GM12878 (cell line): ENCODE data around the gene AXDND1. TPM values are rescaled to one million over a fixed set of nuclear protein-coding genes. Genes with fewer than 3 reads are reported as not detected.

Experiments
- ATAC-seq: fragments of 200-7000 bp; cut with Tn5 transposase; 3 replicates; pipeline ENCODE4 v1.9.1; 2020; ENCODE audit warnings: mild to moderate bottlenecking, moderate library complexity
- BruUV-seq: library from RNA; stranded (reverse); fragments of 400-500 nt; replicated peaks from 2 replicates; lab custom pipeline; 2021; lab: Mats Ljungman, UMichigan
- CTCF ChIA-PET: fragments of 300-600 bp; sonication (Branson Sonifier 250); formaldehyde crosslinking; extraction: SDS; loops from one replicate; lab custom pipeline; 2021; ENCODE audit warnings: inconsistent platforms; lab: Yijun Ruan, JAX
- POLR2A ChIA-PET: fragments of 350-600 bp; formaldehyde crosslinking; extraction: SDS; loops from one replicate; lab custom pipeline; 2021; ENCODE audit warnings: inconsistent platforms; lab: Charles Lee
- RAD21 ChIA-PET: fragments of 300-600 bp; sonication (Branson Sonifier 250); formaldehyde crosslinking; loops from one replicate; lab custom pipeline; 2023; ENCODE audit warnings: antibody characterized with exemption; ENCODE audit not compliant: unreplicated experiment; lab: Charles Lee
- SMC1A ChIA-PET: fragments of 300-600 bp; sonication (Branson Sonifier 250); formaldehyde crosslinking; loops from one replicate; lab custom pipeline; 2023; ENCODE audit not compliant: unreplicated experiment, uncharacterized antibody; lab: Charles Lee
- DNase-seq: peaks from one replicate; pipeline ENCODE4 v3.0.0-alpha.2; 2011; ENCODE audit warnings: low read depth, low spot score
- FAIRE-seq: peaks from 3 replicates; lab custom pipeline; 2011; peaks lifted over from hg19 to GRCh38; lab: Jason Lieb, UNC
- H2AFZ ChIP-seq: 2 replicates; pipeline ENCODE4 v1.6.0; 2011; ENCODE audit warnings: low read depth, low read length, control low read depth; ENCODE audit not compliant: control insufficient read depth
- H3K27ac ChIP-seq: 2 replicates; pipeline ENCODE4 v1.5.1; 2011; ENCODE audit warnings: control low read depth; ENCODE audit not compliant: control insufficient read depth, insufficient read depth
- H3K27me3 ChIP-seq, 2 experiments: replicated peaks in 1 of 2; 2 replicates each; pipeline versions ENCODE4 v1.6.0 to v1.6.1; 2011; ENCODE audit warnings: low read length in 1 of 2; ENCODE audit not compliant: control insufficient read depth in 2 of 2, insufficient read depth in 2 of 2
- H3K36me3 ChIP-seq, 2 experiments: 2 replicates each; pipeline ENCODE4 v1.5.1; 2011; ENCODE audit warnings: low read length in 1 of 2; ENCODE audit not compliant: control insufficient read depth in 2 of 2, insufficient read depth in 2 of 2
- H3K4me1 ChIP-seq: 2 replicates; pipeline ENCODE4 v1.6.1; 2011; ENCODE audit warnings: mild to moderate bottlenecking, low read length, moderate library complexity, mixed read lengths; ENCODE audit not compliant: control insufficient read depth, insufficient read depth
- H3K4me2 ChIP-seq: 2 replicates; pipeline ENCODE4 v1.6.0; 2011; ENCODE audit warnings: control low read depth; ENCODE audit not compliant: control insufficient read depth, insufficient read depth
- H3K4me3 ChIP-seq: fragments of 200-600 bp; sonication (generic); 2 replicates; pipeline ENCODE4 v1.5.1; 2016
- H3K79me2 ChIP-seq: 2 replicates; pipeline ENCODE4 v1.6.0; 2011; ENCODE audit warnings: low read length; ENCODE audit not compliant: control insufficient read depth, insufficient read depth
- H3K9ac ChIP-seq: 2 replicates; pipeline ENCODE4 v1.8.0; 2011; ENCODE audit warnings: low read length, control low read depth, mixed read lengths; ENCODE audit not compliant: control insufficient read depth, insufficient read depth
- H3K9me3 ChIP-seq: replicated peaks from 3 replicates; pipeline ENCODE4 v1.5.1; 2011; ENCODE audit warnings: mild to moderate bottlenecking, low read length; ENCODE audit not compliant: control insufficient read depth, insufficient read depth
- H4K20me1 ChIP-seq: 2 replicates; pipeline ENCODE4 v1.6.0; 2011; ENCODE audit not compliant: control insufficient read depth, insufficient read depth
- DPF2 ChIP-seq: fragments of 450-650 bp; IDR thresholded peaks from 2 replicates; pipeline ENCODE4 v1.6.1; 2017; ENCODE audit warnings: mild to moderate bottlenecking
- FOXK2 ChIP-seq: fragments of 450-650 bp; IDR thresholded peaks from 2 replicates; pipeline ENCODE4 v1.6.1; 2017; ENCODE audit warnings: mild to moderate bottlenecking, moderate library complexity
- HDAC6 ChIP-seq: fragments of 200-600 bp; sonication (generic); IDR thresholded peaks from one replicate; pipeline ENCODE4 v1.8.0; 2017; ENCODE audit warnings: antibody characterized with exemption; ENCODE audit not compliant: unreplicated experiment
- MYB ChIP-seq: fragments of 150-350 bp; IDR thresholded peaks from 2 replicates; pipeline ENCODE4 v1.6.1; 2014; ENCODE audit warnings: mild to moderate bottlenecking, low read depth, low read length, borderline replicate concordance
- POLR2A ChIP-seq: IDR thresholded peaks from 2 replicates; pipeline ENCODE4 v1.6.1; 2011; ENCODE audit warnings: low read depth, mild to moderate bottlenecking, low read length
- SREBF2 ChIP-seq: IDR thresholded peaks from 2 replicates; pipeline ENCODE4 v1.6.1; 2012; ENCODE audit warnings: mild to moderate bottlenecking, low read length
- WRNIP1 ChIP-seq: IDR thresholded peaks from 2 replicates; pipeline ENCODE4 v1.6.1; 2011; ENCODE audit warnings: low read depth, low read length, improper control_type of control experiment, borderline replicate concordance
- ZNF207 ChIP-seq: fragments of 450-650 bp; IDR thresholded peaks from 2 replicates; pipeline ENCODE4 v1.6.1; 2014; ENCODE audit warnings: antibody characterized with exemption, mild to moderate bottlenecking, borderline replicate concordance
- WGBS: methylation state at CpG from one replicate; pipeline ENCODE4 v1.1.6; 2016; ENCODE audit warnings: low lambda C conversion rate; ENCODE audit not compliant: insufficient replicate concordance, insufficient coverage; ENCODE audit errors: missing lambda C conversion rate; 5-methylcytosine and 5-hydroxymethylcytosine counted together
- in situ Hi-C: fragments of 300-500 bp; cut with MboI; formaldehyde crosslinking; loops from 9 replicates; pipeline ENCODE4 v1.14.3; 2018; ENCODE audit warnings: mixed read lengths
- intact Hi-C: fragments of 100-400 bp; cut with micrococcal nuclease; formaldehyde crosslinking; loops from one replicate; pipeline ENCODE4 v1.14.2; 2022; ENCODE audit not compliant: unreplicated experiment
- polyA plus RNA-seq, 11 experiments: library from polyadenylated mRNA; depleted of rRNA in 4 of 11; unstranded in 6 of 11; stranded (reverse) in 5 of 11; fragments of >200 nt; fragmentation: Nextera tagmentation in 4 of 11; fragmentation: Illumina TruSeq in 1 of 11; extraction: Ambion mirVana in 4 of 11; extraction: Trizol in 1 of 11; gene quantifications; 1 replicate in 1 of 11; 2 replicates in 10 of 11; pipeline versions ENCODE4 v1.2.1 to v1.2.3, GENCODE V29; 2011 to 2016; ENCODE audit warnings: inconsistent platforms in 2 of 11, missing spikeins in 2 of 11, low read depth in 1 of 11
- total RNA-seq, 4 experiments: library from RNA; depleted of rRNA in 3 of 4; stranded (reverse); fragments of >200 nt in 3 of 4; fragmentation: Illumina TruSeq in 1 of 4; extraction: Trizol in 1 of 4; gene quantifications; 2 replicates each; pipeline versions ENCODE4 v1.2.1 to v1.2.3, GENCODE V29; 2013 to 2021
- TF ChIP-seq, protein P1 (sequence below): fragments of 450-650 bp; IDR thresholded peaks from 2 replicates; pipeline ENCODE4 v1.6.1; 2017; ENCODE audit warnings: low read depth, mild to moderate bottlenecking, moderate library complexity
- TF ChIP-seq, protein P2 (sequence below): IDR thresholded peaks from 2 replicates; pipeline ENCODE4 v1.6.1; 2012; ENCODE audit warnings: mild to moderate bottlenecking, low read depth, low read length
- TF ChIP-seq, protein P3 (sequence below): fragments of 450-650 bp; IDR thresholded peaks from 2 replicates; pipeline ENCODE4 v1.6.1; 2017; ENCODE audit warnings: antibody characterized with exemption, mild to moderate bottlenecking, moderate library complexity
- TF ChIP-seq, protein P4 (sequence below): fragments of 450-650 bp; formaldehyde crosslinking; IDR thresholded peaks from 2 replicates; pipeline ENCODE4 v1.4.0; 2022; ENCODE audit warnings: mild to moderate bottlenecking, moderate library complexity
- TF ChIP-seq, protein P5 (sequence below): IDR thresholded peaks from 2 replicates; pipeline ENCODE4 v1.6.1; 2012; ENCODE audit warnings: low read depth, low read length, improper control_type of control experiment

AXDND1 gene
- total and polyA plus RNA-seq, 10 of the 15 experiments (the other 5 are each of a cell fraction or from before 2014, with no cell fraction given): 0.12 to 0.84 (median 0.42) TPM

DNA sequence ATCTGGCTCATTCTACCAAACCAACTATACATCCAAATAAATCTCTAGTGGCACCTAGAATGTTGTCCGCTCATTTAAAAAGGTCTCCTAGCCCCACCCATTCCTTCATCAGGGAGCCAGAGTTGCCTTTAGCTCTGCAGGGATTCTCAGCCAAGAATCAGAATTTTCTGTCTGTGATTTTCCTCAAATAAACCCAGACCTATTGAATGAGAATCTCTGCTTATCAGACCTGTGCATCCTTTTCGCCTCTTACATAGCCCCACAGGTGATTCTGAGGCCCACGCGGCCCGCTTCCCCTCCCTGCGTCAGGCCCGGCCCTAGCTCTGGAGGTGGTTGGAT, 225.5 kb downstream of the AXDND1 start:
- Histone ChIP-seq H3K4me1 (no peaks in the 10 kb centered on the region), H3K9me3 (no peaks in the 10 kb centered on the region), H2AFZ (no peak overlapping the region), H3K9ac (no peak overlapping the region), H3K27me3 (peaks cover 0 to 4% of the 10 kb centered on the region in 2 experiments; a peak in 2 of 4 replicates), H3K4me2 (no peak overlapping the region), H3K27ac (no peak overlapping the region), H4K20me1 (no peaks in the 10 kb centered on the region), H3K36me3 (no peaks in the 10 kb centered on the region), H3K79me2 (no peaks in the 10 kb centered on the region), H3K4me3 (no peak overlapping the region)
- ChIA-PET CTCF (no interaction called here), RAD21 (no interaction called here), SMC1A (no interaction called here), POLR2A (no interaction called here)
- intact Hi-C loops (no loop called here), in situ Hi-C loops (no loop called here)
- no peak for FAIRE-seq
- 67% methylated on average over 7 of the region's 7 CpGs for WGBS
- no TSS peak for BruUV-seq
- ATAC-seq: no peak
- no peak for DNase-seq
- TF ChIP-seq SREBF2 (no peak), MYB (no peak), POLR2A (no peak), DPF2 (no peak), WRNIP1 (no peak), FOXK2 (no peak), HDAC6 (no peak), ZNF207 (no peak)
- TF ChIP-seq, protein P1, sequence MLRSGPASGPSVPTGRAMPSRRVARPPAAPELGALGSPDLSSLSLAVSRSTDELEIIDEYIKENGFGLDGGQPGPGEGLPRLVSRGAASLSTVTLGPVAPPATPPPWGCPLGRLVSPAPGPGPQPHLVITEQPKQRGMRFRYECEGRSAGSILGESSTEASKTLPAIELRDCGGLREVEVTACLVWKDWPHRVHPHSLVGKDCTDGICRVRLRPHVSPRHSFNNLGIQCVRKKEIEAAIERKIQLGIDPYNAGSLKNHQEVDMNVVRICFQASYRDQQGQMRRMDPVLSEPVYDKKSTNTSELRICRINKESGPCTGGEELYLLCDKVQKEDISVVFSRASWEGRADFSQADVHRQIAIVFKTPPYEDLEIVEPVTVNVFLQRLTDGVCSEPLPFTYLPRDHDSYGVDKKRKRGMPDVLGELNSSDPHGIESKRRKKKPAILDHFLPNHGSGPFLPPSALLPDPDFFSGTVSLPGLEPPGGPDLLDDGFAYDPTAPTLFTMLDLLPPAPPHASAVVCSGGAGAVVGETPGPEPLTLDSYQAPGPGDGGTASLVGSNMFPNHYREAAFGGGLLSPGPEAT: no peak
- TF ChIP-seq, protein P2, sequence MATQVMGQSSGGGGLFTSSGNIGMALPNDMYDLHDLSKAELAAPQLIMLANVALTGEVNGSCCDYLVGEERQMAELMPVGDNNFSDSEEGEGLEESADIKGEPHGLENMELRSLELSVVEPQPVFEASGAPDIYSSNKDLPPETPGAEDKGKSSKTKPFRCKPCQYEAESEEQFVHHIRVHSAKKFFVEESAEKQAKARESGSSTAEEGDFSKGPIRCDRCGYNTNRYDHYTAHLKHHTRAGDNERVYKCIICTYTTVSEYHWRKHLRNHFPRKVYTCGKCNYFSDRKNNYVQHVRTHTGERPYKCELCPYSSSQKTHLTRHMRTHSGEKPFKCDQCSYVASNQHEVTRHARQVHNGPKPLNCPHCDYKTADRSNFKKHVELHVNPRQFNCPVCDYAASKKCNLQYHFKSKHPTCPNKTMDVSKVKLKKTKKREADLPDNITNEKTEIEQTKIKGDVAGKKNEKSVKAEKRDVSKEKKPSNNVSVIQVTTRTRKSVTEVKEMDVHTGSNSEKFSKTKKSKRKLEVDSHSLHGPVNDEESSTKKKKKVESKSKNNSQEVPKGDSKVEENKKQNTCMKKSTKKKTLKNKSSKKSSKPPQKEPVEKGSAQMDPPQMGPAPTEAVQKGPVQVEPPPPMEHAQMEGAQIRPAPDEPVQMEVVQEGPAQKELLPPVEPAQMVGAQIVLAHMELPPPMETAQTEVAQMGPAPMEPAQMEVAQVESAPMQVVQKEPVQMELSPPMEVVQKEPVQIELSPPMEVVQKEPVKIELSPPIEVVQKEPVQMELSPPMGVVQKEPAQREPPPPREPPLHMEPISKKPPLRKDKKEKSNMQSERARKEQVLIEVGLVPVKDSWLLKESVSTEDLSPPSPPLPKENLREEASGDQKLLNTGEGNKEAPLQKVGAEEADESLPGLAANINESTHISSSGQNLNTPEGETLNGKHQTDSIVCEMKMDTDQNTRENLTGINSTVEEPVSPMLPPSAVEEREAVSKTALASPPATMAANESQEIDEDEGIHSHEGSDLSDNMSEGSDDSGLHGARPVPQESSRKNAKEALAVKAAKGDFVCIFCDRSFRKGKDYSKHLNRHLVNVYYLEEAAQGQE: no peak
- TF ChIP-seq, protein P3, sequence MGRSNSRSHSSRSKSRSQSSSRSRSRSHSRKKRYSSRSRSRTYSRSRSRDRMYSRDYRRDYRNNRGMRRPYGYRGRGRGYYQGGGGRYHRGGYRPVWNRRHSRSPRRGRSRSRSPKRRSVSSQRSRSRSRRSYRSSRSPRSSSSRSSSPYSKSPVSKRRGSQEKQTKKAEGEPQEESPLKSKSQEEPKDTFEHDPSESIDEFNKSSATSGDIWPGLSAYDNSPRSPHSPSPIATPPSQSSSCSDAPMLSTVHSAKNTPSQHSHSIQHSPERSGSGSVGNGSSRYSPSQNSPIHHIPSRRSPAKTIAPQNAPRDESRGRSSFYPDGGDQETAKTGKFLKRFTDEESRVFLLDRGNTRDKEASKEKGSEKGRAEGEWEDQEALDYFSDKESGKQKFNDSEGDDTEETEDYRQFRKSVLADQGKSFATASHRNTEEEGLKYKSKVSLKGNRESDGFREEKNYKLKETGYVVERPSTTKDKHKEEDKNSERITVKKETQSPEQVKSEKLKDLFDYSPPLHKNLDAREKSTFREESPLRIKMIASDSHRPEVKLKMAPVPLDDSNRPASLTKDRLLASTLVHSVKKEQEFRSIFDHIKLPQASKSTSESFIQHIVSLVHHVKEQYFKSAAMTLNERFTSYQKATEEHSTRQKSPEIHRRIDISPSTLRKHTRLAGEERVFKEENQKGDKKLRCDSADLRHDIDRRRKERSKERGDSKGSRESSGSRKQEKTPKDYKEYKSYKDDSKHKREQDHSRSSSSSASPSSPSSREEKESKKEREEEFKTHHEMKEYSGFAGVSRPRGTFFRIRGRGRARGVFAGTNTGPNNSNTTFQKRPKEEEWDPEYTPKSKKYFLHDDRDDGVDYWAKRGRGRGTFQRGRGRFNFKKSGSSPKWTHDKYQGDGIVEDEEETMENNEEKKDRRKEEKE: no peak
- TF ChIP-seq, protein P4, sequence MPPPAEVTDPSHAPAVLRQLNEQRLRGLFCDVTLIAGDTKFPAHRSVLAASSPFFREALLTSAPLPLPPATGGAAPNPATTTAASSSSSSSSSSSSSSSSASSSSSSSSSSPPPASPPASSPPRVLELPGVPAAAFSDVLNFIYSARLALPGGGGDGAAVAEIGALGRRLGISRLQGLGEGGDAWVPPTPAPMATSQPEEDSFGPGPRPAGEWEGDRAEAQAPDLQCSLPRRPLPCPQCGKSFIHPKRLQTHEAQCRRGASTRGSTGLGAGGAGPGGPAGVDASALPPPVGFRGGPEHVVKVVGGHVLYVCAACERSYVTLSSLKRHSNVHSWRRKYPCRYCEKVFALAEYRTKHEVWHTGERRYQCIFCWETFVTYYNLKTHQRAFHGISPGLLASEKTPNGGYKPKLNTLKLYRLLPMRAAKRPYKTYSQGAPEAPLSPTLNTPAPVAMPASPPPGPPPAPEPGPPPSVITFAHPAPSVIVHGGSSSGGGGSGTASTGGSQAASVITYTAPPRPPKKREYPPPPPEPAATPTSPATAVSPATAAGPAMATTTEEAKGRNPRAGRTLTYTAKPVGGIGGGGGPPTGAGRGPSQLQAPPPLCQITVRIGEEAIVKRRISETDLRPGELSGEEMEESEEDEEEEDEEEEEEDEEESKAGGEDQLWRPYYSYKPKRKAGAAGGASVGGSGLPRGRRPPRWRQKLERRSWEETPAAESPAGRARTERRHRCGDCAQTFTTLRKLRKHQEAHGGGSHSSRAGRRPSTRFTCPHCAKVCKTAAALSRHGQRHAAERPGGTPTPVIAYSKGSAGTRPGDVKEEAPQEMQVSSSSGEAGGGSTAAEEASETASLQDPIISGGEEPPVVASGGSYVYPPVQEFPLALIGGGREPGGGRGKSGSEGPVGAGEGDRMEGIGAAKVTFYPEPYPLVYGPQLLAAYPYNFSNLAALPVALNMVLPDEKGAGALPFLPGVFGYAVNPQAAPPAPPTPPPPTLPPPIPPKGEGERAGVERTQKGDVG: no peak
- TF ChIP-seq, protein P5, sequence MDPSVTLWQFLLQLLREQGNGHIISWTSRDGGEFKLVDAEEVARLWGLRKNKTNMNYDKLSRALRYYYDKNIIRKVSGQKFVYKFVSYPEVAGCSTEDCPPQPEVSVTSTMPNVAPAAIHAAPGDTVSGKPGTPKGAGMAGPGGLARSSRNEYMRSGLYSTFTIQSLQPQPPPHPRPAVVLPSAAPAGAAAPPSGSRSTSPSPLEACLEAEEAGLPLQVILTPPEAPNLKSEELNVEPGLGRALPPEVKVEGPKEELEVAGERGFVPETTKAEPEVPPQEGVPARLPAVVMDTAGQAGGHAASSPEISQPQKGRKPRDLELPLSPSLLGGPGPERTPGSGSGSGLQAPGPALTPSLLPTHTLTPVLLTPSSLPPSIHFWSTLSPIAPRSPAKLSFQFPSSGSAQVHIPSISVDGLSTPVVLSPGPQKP: no peak
